Stimulated activated CD8-positive, alpha-beta memory T cell treated with anti-CD3 and anti-CD28 coated beads, Interleukin-4, amount 100 ng/mL, for 48 hours (primary cell): ENCODE data around the gene PLN.

Experiments used
- DNase-seq: peaks from one replicate; pipeline ENCODE4 v3.0.0-alpha.2; 2020

Gene PLN

GRCh38 chr6:118542184-118542952 lies 5.7 kb upstream of the PLN start:
- DNase-seq: no peak

- no peak for DNase-seq
Measured at GRCh38 chr6:118544105-118544504, 4.0 kb upstream of the PLN start.

GRCh38 chr6:118546164-118546879 lies 1.8 kb upstream of the PLN start:
- no peak for DNase-seq

GRCh38 chr6:118546880-118547218 lies 1.2 kb upstream of the PLN start:
- DNase-seq: no peak

GRCh38 chr6:118548613-118549012 lies 517 bp downstream of the PLN start:
- no peak for DNase-seq

GRCh38 chr6:118551063-118552053 lies 3.3 kb downstream of the PLN start:
- no peak for DNase-seq

- no peak for DNase-seq
Measured at GRCh38 chr6:118553132-118553531, 5.0 kb downstream of the PLN start.

- no peak for DNase-seq
Measured at GRCh38 chr6:118554698-118555097, 6.6 kb downstream of the PLN start.

- DNase-seq: no peak
Measured at GRCh38 chr6:118558464-118559217, 10.5 kb downstream of the PLN start.

GRCh38 chr6:118559659-118560058 lies 11.6 kb downstream of the PLN start:
- DNase-seq: no peak

- DNase-seq: no peak
Measured at GRCh38 chr6:118562248-118562647, 14.2 kb downstream of the PLN start.

GRCh38 chr6:118562959-118563358 lies 14.9 kb downstream of the PLN start:
- DNase-seq: no peak

- no peak for DNase-seq
Measured at GRCh38 chr6:118565311-118565960, 17.3 kb downstream of the PLN start.

GRCh38 chr6:118567974-118568373 lies 19.9 kb downstream of the PLN start:
- DNase-seq: no peak

GRCh38 chr6:118569498-118569897 lies 21.4 kb downstream of the PLN start:
- no peak for DNase-seq

GRCh38 chr6:118571121-118571520 lies 23.0 kb downstream of the PLN start:
- DNase-seq: no peak

GRCh38 chr6:118574051-118574865 lies 26.2 kb downstream of the PLN start:
- DNase-seq: no peak

GRCh38 chr6:118577972-118578371 lies 29.9 kb downstream of the PLN start:
- no peak for DNase-seq

- no peak for DNase-seq
Measured at GRCh38 chr6:118578617-118579016, 30.5 kb downstream of the PLN start.

GRCh38 chr6:118579786-118580185 lies 31.7 kb downstream of the PLN start:
- DNase-seq: no peak
